22Rv1 (cell line): Measurements from ENCODE around the gene GRIK4.

Experiments used
- CTCF ChIP-seq: fragments of 450-650 bp; IDR thresholded peaks from 2 replicates; pipeline ENCODE4 v1.5.1; 2017; ENCODE audit warnings: mild to moderate bottlenecking
- ZFX ChIP-seq: fragments of 450-650 bp; IDR thresholded peaks from 2 replicates; pipeline ENCODE4 v1.6.1; 2017; ENCODE audit warnings: antibody characterized with exemption, borderline replicate concordance

DNA sequence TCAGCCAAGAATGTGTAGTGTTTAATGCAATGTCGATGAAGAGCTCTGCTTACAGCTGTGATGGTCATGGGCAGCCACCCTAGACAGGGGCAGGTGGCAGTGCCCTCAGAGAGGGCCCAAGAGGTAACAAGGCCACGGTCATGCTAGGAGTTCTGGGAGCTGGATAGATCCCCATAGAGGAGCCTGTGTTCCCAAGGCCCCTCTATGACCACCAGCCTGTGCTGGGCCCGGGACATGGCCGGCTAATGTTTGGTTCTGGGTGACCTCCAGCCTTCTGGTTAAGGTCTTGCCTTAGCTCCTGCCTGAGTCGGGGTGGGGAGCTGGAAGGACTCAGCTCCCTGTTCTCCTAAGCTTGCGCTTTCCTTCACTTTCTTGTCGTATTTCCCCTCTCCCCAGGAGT is 65.1 kb downstream of the GRIK4 start:
- TF ChIP-seq CTCF (no peak), ZFX (no peak)
